ENCODE data around the gene ZNF296. TPM values are rescaled to one million over a fixed set of nuclear protein-coding genes. Genes with fewer than 3 reads are reported as not detected.

Gene ZNF296
- total RNA-seq: 1.7 TPM
- long read RNA-seq, partial matches to known transcripts: 0 of 1 reads
- long read RNA-seq, other reads (novel, unspliced or antisense): 0 of 1 reads

DNA sequence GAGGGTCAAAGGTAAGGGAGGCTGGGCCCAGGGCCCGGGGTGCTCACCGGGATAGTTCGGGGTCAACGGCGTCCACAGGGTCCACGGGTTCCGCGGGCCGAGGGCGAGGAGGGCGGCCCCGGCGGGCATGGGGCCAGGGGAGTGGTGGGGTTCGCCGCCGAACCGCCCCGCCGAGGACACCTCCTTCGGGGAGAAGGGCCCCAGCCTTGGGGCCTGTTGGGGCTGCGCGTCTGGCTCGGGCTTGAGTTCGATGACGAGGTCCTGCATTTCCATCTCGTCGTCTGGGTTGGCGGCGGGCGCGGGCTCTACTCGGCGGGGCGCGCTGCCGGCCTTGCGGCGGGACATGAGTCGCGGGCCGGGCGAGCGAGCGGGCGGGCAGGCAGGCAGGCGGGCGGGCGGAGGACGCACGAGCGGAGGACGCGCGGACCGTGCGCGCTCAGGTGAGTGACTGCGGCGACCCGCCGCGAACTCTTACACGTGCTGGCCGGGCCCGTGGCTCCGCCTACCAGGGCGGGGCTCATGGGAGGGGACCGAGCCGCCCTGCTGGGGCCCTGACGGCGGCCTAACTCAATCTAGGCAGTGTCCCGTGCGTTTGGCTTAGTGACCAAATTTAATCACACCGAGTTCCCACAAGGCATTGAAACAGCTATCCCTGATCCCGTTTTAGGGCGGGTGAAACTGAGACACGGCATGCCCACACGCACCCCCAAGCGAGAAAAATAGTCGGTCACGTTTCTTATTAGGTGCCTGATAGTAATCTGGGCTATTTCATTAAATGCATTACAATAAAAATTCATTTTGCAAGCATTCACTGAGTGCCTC is at the start of gene ZNF296:
Gene ZNF296, minus strand, starts transcription at position 450 of the 822 bp plus-strand sequence. Its CDS starts 105 bp downstream, at position 345.
- H3K4me3 ChIP-seq: peak within 1 kb of the TSS; percentile 61
- intact Hi-C loops (cut with DNase I): no loop called here
- ATAC-seq: peak; percentile 82

DNA sequence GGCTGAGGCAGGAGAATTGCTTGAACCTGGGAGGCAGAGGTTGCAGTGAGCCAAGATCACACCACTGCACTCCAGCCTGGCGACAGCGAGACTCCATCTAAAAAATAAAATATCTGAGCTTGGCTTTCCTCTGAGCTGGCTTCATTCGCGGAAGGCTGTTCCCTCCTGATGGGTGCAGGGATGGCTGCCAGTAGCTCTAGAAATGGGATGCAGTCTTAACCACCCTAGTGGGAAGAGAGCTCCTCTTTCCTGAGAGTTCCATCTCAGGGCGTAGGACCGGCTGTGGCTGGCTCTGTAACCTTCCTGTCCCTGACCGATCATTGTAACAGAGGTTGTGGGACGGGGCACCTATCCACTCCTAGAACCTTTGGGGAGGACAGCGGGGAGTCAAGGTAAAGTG is 49.1 kb upstream of the ZNF296 start:
- ATAC-seq: no peak
- TF ChIP-seq, protein P1, sequence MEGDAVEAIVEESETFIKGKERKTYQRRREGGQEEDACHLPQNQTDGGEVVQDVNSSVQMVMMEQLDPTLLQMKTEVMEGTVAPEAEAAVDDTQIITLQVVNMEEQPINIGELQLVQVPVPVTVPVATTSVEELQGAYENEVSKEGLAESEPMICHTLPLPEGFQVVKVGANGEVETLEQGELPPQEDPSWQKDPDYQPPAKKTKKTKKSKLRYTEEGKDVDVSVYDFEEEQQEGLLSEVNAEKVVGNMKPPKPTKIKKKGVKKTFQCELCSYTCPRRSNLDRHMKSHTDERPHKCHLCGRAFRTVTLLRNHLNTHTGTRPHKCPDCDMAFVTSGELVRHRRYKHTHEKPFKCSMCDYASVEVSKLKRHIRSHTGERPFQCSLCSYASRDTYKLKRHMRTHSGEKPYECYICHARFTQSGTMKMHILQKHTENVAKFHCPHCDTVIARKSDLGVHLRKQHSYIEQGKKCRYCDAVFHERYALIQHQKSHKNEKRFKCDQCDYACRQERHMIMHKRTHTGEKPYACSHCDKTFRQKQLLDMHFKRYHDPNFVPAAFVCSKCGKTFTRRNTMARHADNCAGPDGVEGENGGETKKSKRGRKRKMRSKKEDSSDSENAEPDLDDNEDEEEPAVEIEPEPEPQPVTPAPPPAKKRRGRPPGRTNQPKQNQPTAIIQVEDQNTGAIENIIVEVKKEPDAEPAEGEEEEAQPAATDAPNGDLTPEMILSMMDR (IDR thresholded peaks at IDR 0.05): no peak
- Histone ChIP-seq H3K4me1 (peaks cover 3% of the 10 kb centered on the region), H3K9me3 (no peaks in the 10 kb centered on the region), H3K27me3 (no peaks in the 10 kb centered on the region), H3K4me3 (no peak overlapping the region), H3K36me3 (no peaks in the 10 kb centered on the region), H3K27ac (no peak overlapping the region)
- no peak for DNase-seq
- intact Hi-C loops (cut with DNase I): no loop called here

More for the DNA sequence above, at the start of gene ZNF296:
- DNase-seq: peak; percentile 93
- TF ChIP-seq, protein P1 (IDR thresholded peaks at IDR 0.05): no peak
- no peaks in the 10 kb centered on the region for H3K27me3 ChIP-seq
- H3K36me3 ChIP-seq: peaks cover 10% of the 10 kb centered on the region
- H3K9me3 ChIP-seq: no peaks in the 10 kb centered on the region
- peak within 1 kb of the TSS; percentile 78 for H3K27ac ChIP-seq
- peaks cover 39% of the 10 kb centered on the region for H3K4me1 ChIP-seq

DNA sequence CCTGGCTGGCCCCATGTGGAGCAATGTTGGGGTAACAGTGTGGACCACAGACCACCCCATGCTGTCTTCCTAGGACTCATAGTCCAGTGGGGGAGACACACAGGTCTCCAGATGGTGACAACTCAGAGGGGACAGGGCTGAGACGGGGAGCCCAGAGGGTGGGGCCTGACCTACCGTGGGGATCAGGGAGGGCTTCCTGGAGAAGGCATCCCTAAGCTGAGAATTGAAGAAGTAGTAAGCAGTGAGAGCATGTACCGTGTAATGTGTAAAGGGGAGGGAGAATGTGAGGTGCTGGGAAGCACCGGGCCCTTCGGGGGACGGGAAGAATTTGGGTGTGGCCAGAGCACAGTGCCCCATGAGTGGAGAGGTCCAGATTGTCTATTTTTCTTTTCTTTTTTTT is 47.7 kb upstream of the ZNF296 start:
- H3K4me1 ChIP-seq: peaks cover 3% of the 10 kb centered on the region
- ATAC-seq: no peak
- no peak overlapping the region for H3K27ac ChIP-seq
- no peaks in the 10 kb centered on the region for H3K27me3 ChIP-seq
- TF ChIP-seq, protein P1 (IDR thresholded peaks at IDR 0.05): no peak
- intact Hi-C loops (cut with DNase I): no loop called here
- H3K9me3 ChIP-seq: no peaks in the 10 kb centered on the region
- no peak overlapping the region for H3K4me3 ChIP-seq
- no peak for DNase-seq
- H3K36me3 ChIP-seq: no peaks in the 10 kb centered on the region

DNA sequence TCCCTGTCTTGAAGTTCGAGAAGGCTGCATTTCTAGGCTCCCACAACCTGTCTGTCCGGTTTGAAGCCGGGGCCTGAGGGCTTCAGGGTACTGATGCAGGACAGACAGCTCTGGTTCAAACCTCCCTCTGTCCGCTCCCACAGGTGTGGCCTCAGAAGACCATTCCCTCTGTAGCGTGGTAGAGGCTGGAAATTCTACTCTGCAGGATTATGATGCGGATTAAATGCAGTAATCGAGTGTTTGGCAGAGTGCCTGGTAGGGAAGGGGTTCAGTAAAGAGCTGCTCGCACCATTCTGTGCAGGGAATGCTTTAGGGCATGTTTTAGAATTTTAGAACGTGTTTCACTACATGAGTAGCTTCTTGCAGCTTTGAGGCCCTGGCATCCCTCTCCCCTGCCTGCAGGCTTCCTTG is 47.2 kb upstream of the ZNF296 start:
- intact Hi-C loops (cut with DNase I): no loop called here
- Histone ChIP-seq H3K9me3 (no peaks in the 10 kb centered on the region), H3K4me1 (peaks cover 3% of the 10 kb centered on the region), H3K27me3 (no peaks in the 10 kb centered on the region), H3K27ac (no peak overlapping the region), H3K4me3 (no peak overlapping the region), H3K36me3 (no peaks in the 10 kb centered on the region)
- TF ChIP-seq, protein P1 (IDR thresholded peaks at IDR 0.05): no peak
- DNase-seq (no peak), ATAC-seq (no peak)

DNA sequence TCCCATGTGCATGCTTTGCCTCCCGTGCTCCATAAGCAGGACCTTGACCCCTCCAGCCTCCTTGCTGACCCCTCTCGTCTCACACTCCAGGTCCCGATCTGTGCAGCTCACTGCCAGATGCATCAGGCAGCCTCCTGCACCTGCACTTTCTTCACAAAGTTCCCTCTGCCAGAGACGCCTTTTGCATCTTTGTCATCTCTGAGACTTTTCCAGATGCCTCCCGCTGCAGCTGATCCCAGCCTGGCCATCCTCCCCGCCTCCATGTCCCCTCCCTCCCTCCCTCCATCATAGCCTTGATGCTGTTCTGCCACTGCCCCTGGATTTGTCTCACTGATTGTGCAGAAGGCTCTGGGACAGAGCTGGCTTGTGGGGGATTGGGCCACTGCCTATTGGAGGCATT is 46.6 kb upstream of the ZNF296 start:
- peaks cover 4% of the 10 kb centered on the region for H3K4me1 ChIP-seq

More for the DNA sequence above, 46.6 kb upstream of the ZNF296 start:
- H3K36me3 ChIP-seq: no peaks in the 10 kb centered on the region
- H3K27ac ChIP-seq: no peak overlapping the region
- DNase-seq (no peak), ATAC-seq (no peak)
- no peak overlapping the region for H3K4me3 ChIP-seq
- TF ChIP-seq, protein P1 (IDR thresholded peaks at IDR 0.05): no peak
- H3K27me3 ChIP-seq: no peaks in the 10 kb centered on the region
- intact Hi-C loops (cut with DNase I): no loop called here
- no peaks in the 10 kb centered on the region for H3K9me3 ChIP-seq
